Ascending aorta (tissue), 2 donors: ENCODE measurements around the gene DYNC1I2. TPM values are rescaled to one million over a fixed set of nuclear protein-coding genes. Genes with fewer than 3 reads are reported as not detected.

Experiments
- DNase-seq, 2 donors: peaks; one replicate each; pipeline ENCODE4 v3.0.0-alpha.2; 2019; ENCODE audit warnings: low spot score in 2 of 2
- H3K27ac ChIP-seq, 2 donors: fragments of 200-600 bp; sonication (generic); one replicate each; pipeline ENCODE4 v1.5.1; 2016 to 2017; ENCODE audit warnings: mild to moderate bottlenecking in 1 of 2
- H3K27me3 ChIP-seq: fragments of 200-600 bp; sonication (generic); one replicate; pipeline ENCODE4 v1.5.1; 2017
- H3K36me3 ChIP-seq, 2 donors: fragments of 200-600 bp; sonication (generic); one replicate each; pipeline ENCODE4 v1.5.1; 2016
- H3K4me1 ChIP-seq, 2 donors: fragments of 200-600 bp; sonication (generic); one replicate each; pipeline ENCODE4 v1.5.1; 2016 to 2017; ENCODE audit warnings: mild to moderate bottlenecking in 1 of 2
- H3K4me3 ChIP-seq, 2 donors: fragments of 200-600 bp; sonication (generic); one replicate each; pipeline ENCODE4 v1.5.1; 2016 to 2017; ENCODE audit warnings: mild to moderate bottlenecking in 1 of 2
- H3K9me3 ChIP-seq, 2 donors: fragments of 200-600 bp; sonication (generic); one replicate each; pipeline ENCODE4 v1.5.1; 2016
- CTCF ChIP-seq, 3 experiments: fragments of 200-600 bp in 2 of 3; fragments of 450-650 bp in 1 of 3; sonication (generic) in 2 of 3; IDR thresholded peaks; one replicate each; pipeline ENCODE4 v1.5.1; 2016 to 2019; ENCODE audit warnings: antibody characterized with exemption in 3 of 3, mild to moderate bottlenecking in 1 of 3, moderate library complexity in 1 of 3
- intact Hi-C: fragments of 100-400 bp; cut with DNase I; formaldehyde crosslinking; loops from one replicate; pipeline ENCODE4 v1.15.1; 2023
- total RNA-seq: library from RNA; depleted of rRNA; stranded (reverse); fragments of >200 nt; gene quantifications from one replicate; pipeline ENCODE4 v1.1.0, GENCODE V29; 2016

The DYNC1I2 gene
- total RNA-seq, 1 donor from 2014 or later: 81.0 TPM

- Histone ChIP-seq H3K9me3 (no peaks in the 10 kb centered on the region), H3K27ac (no peak overlapping the region), H3K27me3 (no peaks in the 10 kb centered on the region), H3K4me1 (no peaks in the 10 kb centered on the region), H3K36me3 (peaks cover 16 to 57% of the 10 kb centered on the region in 2 donors), H3K4me3 (no peak overlapping the region)
- intact Hi-C loops: no loop called here
- no peak for DNase-seq
- TF ChIP-seq CTCF (IDR thresholded peaks at IDR 0.05): no peak
Measured at GRCh38 chr2:171792886-171793580, 105.8 kb downstream of the DYNC1I2 start.

GRCh38 chr2:171793691-171794678 lies 106.7 kb downstream of the DYNC1I2 start:
- intact Hi-C loops: no loop called here
- TF ChIP-seq CTCF (IDR thresholded peaks at IDR 0.05): no peak
- H3K9me3 ChIP-seq: no peaks in the 10 kb centered on the region
- DNase-seq: no peak
- peaks cover 16 to 52% of the 10 kb centered on the region in 2 donors for H3K36me3 ChIP-seq
- H3K4me1 ChIP-seq: no peaks in the 10 kb centered on the region
- H3K27me3 ChIP-seq: no peaks in the 10 kb centered on the region
- H3K4me3 ChIP-seq: no peak overlapping the region
- H3K27ac ChIP-seq: no peak overlapping the region

- H3K27ac ChIP-seq: no peak overlapping the region
- peaks cover 21 to 46% of the 10 kb centered on the region in 2 donors for H3K36me3 ChIP-seq
- H3K27me3 ChIP-seq: no peaks in the 10 kb centered on the region
- no peaks in the 10 kb centered on the region for H3K4me1 ChIP-seq
- intact Hi-C loops: no loop called here
- H3K4me3 ChIP-seq: no peak overlapping the region
- no peak for DNase-seq
- TF ChIP-seq CTCF (IDR thresholded peaks at IDR 0.05): no peak
- H3K9me3 ChIP-seq: no peaks in the 10 kb centered on the region
Measured at GRCh38 chr2:171794918-171795317, 107.6 kb downstream of the DYNC1I2 start.

Other genes starting within 250 kb of the DYNC1I2 start
- 222 TPM for gene CYBRD1, start 165.0 kb upstream of the DYNC1I2 start, total RNA-seq
- 11.9 TPM for gene SLC25A12, start 206.8 kb downstream of the DYNC1I2 start, total RNA-seq
- gene HAT1, start 235.0 kb downstream of the DYNC1I2 start, total RNA-seq: 28.3 TPM